ENCODE data around the gene LRPPRC. TPM values are rescaled to one million over a fixed set of nuclear protein-coding genes. Genes with fewer than 3 reads are reported as not detected.

LRPPRC gene
- total RNA-seq, 2 donors from 2014 or later: 45.9 to 53.1 TPM

GRCh38 chr2:43934567-43934966, 61.2 kb downstream of the LRPPRC start:
- intact Hi-C loops (cut with DNase I): no loop called here
- DNase-seq (ENCODE audit: low spot score): no peak

GRCh38 chr2:43931293-43931692, 64.5 kb downstream of the LRPPRC start:
- DNase-seq (ENCODE audit: low spot score): no peak
- intact Hi-C loops (cut with DNase I): no loop called here

GRCh38 chr2:43927442-43927841, 68.3 kb downstream of the LRPPRC start:
- intact Hi-C loops (cut with DNase I): no loop called here
- no peak for DNase-seq (ENCODE audit: low spot score)

DNA sequence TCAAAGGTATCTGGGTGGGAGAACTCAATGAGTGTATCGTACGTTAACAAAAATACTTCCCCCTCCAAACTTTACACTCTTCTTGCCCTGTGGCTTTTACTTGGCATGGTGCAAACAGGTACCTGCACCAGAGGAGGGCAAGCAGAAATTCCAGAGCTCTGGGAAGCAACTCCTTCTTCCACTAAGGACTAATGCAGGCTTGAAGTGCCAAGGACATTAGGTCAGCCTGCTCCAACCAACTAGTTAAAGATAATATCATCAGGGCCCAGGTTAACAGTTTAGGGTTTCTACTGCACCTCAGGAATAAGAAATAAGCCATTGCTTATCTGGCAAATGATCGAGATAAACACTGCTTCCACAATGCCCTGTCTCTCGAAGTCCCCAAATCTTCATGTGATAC, 70.4 kb downstream of the LRPPRC start:
- intact Hi-C loops (cut with DNase I): no loop called here
- no peak for DNase-seq (ENCODE audit: low spot score)

- intact Hi-C loops (cut with DNase I): no loop called here
Observed at GRCh38 chr2:43924463-43924862, 71.3 kb downstream of the LRPPRC start.

GRCh38 chr2:43911136-43911790, 84.5 kb downstream of the LRPPRC start:
- DNase-seq (ENCODE audit: low spot score): peak; percentile 17
- intact Hi-C loops (cut with DNase I): loop anchor here in 1 of 2 donors (1.0 kb wide), 1 partner anchor 12 kb away; no protein-coding TSS in a partner anchor

More at GRCh38 chr2:43924463-43924862, 71.3 kb downstream of the LRPPRC start:
- no peak for DNase-seq (ENCODE audit: low spot score)

DNA sequence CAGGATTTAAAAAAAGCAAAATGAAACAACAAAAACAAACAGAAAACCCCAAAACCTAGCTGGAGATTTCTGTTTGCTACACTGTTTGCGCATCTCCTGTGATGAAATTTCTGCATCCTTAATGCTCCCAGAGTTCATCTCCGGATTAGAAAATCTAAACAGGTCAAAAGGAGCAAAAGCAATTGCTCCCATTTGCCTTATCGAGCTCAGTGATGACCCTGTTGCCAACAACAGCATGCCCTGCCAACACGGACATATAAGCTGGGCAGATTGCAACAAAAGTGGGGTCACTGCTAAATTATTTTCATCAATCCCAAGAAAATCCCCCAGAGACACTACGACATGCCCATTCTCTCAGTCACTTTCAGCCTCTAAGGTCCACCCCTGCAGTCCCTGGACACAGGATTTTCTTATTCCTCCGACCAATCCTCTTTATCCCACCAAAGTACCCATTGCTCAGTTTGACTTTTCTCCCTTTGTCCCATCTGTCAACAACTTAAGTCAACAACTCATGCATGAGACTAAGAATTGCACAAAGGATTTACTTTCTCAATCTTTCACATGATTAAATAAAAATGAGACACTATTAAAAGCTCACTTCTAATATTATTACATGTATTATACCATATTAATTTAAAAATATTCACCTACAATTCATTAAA, 89.2 kb downstream of the LRPPRC start:
- no peak for DNase-seq (ENCODE audit: low spot score)
- intact Hi-C loops (cut with DNase I): loop anchor here in 1 of 2 donors (10.0 kb wide), 1 partner anchor 1252 kb away; no protein-coding TSS in a partner anchor

- intact Hi-C loops (cut with DNase I): loop anchor here in 1 of 2 donors (10.0 kb wide), 1 partner anchor 1251 kb away; no protein-coding TSS in a partner anchor
- no peak for DNase-seq (ENCODE audit: low spot score)
Observed at GRCh38 chr2:43905871-43906270, 89.9 kb downstream of the LRPPRC start.

GRCh38 chr2:43905371-43905803, 90.4 kb downstream of the LRPPRC start:
- no peak for DNase-seq (ENCODE audit: low spot score)
- intact Hi-C loops (cut with DNase I): loop anchor here in 1 of 2 donors (10.0 kb wide), 1 partner anchor 1251 kb away; no protein-coding TSS in a partner anchor

GRCh38 chr2:43899589-43899988, 96.2 kb downstream of the LRPPRC start:
- no peak for DNase-seq (ENCODE audit: low spot score)
- intact Hi-C loops (cut with DNase I): loop anchor here in 1 of 2 donors (1.0 kb wide), 1 partner anchor 12 kb away; no protein-coding TSS in a partner anchor

DNA sequence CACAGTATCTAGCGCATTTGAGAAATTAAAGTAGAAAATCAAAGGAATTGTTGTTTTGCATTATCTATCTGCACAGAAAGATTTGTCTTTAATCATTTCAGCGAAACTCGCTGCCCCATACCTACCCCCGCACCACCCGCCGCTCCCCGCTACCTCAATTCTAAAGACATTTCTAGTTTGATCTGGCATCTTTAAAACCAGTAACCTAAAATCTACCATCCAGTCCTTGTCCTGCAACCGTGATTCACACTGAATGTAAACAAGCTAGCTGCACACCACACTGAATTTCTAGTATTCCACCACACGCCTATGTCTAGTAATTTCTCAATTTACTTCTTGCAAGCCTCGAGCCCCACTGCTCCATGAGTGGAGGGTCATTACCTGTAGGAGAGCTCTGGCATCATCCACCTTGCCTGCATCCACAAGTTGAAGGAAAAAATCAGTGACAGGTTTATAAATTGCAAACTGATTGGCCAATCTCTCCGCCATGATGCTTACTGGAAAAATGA, 96.9 kb downstream of the LRPPRC start:
- intact Hi-C loops (cut with DNase I): loop anchor here in 1 of 2 donors (1.0 kb wide), 1 partner anchor 12 kb away; no protein-coding TSS in a partner anchor

GRCh38 chr2:43898134-43898837, 97.5 kb downstream of the LRPPRC start:
- intact Hi-C loops (cut with DNase I): no loop called here

More for the DNA sequence above, 96.9 kb downstream of the LRPPRC start:
- no peak for DNase-seq (ENCODE audit: low spot score)

GRCh38 chr2:43897492-43897891, 98.3 kb downstream of the LRPPRC start:
- no peak for DNase-seq (ENCODE audit: low spot score)
- intact Hi-C loops (cut with DNase I): no loop called here

More at GRCh38 chr2:43898134-43898837, 97.5 kb downstream of the LRPPRC start:
- DNase-seq (ENCODE audit: low spot score): no peak

DNA sequence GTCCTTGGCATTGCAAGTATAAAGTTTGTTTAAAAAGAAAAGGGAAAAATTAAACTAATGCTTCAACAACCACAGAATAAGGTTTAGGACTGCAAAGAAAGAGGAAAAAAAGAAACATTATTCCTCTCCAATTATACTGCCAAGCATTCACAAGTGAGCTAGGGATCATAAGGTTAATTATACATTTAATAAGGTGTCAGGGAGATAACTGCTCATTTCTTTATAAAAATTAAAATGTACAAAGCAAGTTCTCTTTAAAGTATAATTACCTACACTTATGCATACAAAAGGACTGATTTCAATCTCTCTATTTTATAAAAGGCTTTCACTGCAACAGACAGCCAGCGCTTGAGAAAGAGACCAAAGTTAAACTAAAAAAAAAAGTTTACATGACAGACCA, 98.9 kb downstream of the LRPPRC start:
- no peak for DNase-seq (ENCODE audit: low spot score)
- intact Hi-C loops (cut with DNase I): no loop called here

DNA sequence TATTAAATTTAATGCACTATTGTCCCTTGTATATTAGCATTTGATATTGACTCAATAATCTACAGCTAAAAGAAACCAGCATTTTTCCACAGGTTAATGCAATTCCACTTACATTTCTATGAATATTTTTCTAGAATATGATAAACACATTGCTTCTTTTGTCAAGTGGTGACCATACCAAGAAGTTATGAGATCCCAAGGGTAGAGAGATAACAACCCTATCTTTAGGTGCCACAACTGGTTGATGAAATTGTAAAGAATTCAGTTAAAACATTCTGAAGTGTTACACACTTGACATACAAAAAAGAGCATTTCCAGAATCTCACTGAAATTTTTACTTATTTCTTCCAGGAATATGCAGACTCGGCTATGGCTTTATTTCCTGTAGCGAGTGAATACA, 101.0 kb downstream of the LRPPRC start:
- DNase-seq (ENCODE audit: low spot score): no peak
- intact Hi-C loops (cut with DNase I): no loop called here

DNA sequence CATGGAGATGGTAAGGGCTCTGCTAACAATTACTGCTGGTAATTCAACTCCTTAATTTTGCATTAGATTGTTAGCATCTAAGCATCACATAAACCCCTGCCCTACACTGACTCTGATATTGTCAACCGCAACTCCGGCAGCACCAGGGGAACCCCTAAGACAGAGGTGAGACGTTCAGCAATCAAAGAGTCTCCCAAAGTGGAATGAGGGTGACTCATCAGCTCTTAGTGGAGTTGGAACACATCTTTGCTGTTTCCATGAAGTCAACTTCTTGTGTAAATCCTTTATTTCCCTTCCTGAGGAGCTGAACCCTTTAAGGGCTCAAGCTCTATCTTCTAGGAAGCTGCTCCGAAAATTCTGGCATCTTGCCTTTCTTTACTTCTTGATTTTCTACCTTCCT, 104.9 kb downstream of the LRPPRC start:
- intact Hi-C loops (cut with DNase I): no loop called here
- no peak for DNase-seq (ENCODE audit: low spot score)

DNA sequence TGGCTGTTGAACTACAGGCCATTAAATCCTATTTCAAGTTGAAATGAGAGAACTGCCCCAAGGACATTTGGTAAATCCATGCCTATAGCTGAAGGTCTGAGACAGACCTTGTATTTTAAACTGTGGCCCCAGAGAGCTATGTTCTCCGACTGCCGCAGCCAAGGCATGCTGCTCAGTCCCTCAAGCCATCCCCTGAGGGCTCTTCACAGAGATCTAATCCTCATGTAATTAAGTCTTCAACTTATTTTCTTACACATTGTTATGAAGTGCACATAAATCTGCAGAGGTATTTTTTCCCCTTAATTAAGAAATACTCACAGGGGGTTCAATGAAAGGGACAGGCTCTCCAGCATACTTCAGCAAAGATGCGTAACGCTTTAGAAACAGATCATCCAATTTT, 106.4 kb downstream of the LRPPRC start:
- DNase-seq (ENCODE audit: low spot score): no peak
- intact Hi-C loops (cut with DNase I): no loop called here

DNA sequence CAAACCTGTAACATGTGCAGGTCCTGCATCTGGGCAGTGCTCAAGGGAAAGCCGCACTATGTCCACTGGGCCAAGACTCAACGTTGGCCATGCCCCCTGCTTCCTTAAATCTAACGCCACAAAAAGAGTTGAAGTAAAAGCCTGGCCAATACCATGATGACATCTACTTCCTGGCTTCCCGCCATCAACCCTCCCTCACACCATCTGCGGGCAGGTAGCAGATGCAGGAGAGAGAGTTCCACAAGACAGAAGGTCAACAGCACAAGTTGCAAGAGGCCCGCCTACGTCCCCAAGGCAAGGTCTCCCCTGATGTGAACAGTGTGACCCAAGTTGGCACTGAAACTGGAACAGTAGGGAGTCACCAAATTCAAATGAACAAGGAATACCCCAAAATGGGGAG, 108.6 kb downstream of the LRPPRC start:
- intact Hi-C loops (cut with DNase I): no loop called here
- DNase-seq (ENCODE audit: low spot score): no peak

GRCh38 chr2:43885132-43885632, 110.6 kb downstream of the LRPPRC start:
- intact Hi-C loops (cut with DNase I): no loop called here
- DNase-seq (ENCODE audit: low spot score): no peak

All from posterior vena cava (tissue), 2 donors.